WERI-Rb-1 (cell line): ENCODE results near the gene RFC4.
"Not testable (repeated sequence)": the region's sequence is repeated elsewhere in the genome, so short reads cannot be mapped to it uniquely, and the experiment has no call there.

ENCODE experiments used
- DNase-seq: peaks from one replicate; pipeline ENCODE4 v3.0.0-alpha.2; 2020
- H3K27ac ChIP-seq: fragments of 250-450 bp; sonication (Bioruptor Pico); 2 replicates; pipeline ENCODE4 v1.5.1; 2020; ENCODE audit warnings: mild to moderate bottlenecking, moderate library complexity
- H3K27me3 ChIP-seq: fragments of 250-450 bp; sonication (Bioruptor Pico); 2 replicates; pipeline ENCODE4 v1.5.1; 2021; ENCODE audit warnings: mild to moderate bottlenecking, low read depth, moderate library complexity; ENCODE audit not compliant: insufficient read depth, severe bottlenecking
- H3K36me3 ChIP-seq: fragments of 250-450 bp; sonication (Bioruptor Pico); 2 replicates; pipeline ENCODE4 v1.5.1; 2020; ENCODE audit warnings: mild to moderate bottlenecking, moderate library complexity
- H3K4me3 ChIP-seq: 2 replicates; pipeline ENCODE4 v1.5.1; 2011; ENCODE audit warnings: low read depth, mild to moderate bottlenecking, control low read depth, low read length
- H3K9me3 ChIP-seq: fragments of 250-450 bp; sonication (Bioruptor Pico); 2 replicates; pipeline ENCODE4 v1.5.1; 2021; ENCODE audit warnings: mild to moderate bottlenecking, moderate library complexity; ENCODE audit not compliant: severe bottlenecking
- TF ChIP-seq, protein P1 (sequence below): IDR thresholded peaks from 2 replicates; pipeline ENCODE4 v1.5.1; 2011; ENCODE audit warnings: low read depth, mild to moderate bottlenecking, control low read depth, inconsistent platforms, low read length

Gene RFC4

DNA sequence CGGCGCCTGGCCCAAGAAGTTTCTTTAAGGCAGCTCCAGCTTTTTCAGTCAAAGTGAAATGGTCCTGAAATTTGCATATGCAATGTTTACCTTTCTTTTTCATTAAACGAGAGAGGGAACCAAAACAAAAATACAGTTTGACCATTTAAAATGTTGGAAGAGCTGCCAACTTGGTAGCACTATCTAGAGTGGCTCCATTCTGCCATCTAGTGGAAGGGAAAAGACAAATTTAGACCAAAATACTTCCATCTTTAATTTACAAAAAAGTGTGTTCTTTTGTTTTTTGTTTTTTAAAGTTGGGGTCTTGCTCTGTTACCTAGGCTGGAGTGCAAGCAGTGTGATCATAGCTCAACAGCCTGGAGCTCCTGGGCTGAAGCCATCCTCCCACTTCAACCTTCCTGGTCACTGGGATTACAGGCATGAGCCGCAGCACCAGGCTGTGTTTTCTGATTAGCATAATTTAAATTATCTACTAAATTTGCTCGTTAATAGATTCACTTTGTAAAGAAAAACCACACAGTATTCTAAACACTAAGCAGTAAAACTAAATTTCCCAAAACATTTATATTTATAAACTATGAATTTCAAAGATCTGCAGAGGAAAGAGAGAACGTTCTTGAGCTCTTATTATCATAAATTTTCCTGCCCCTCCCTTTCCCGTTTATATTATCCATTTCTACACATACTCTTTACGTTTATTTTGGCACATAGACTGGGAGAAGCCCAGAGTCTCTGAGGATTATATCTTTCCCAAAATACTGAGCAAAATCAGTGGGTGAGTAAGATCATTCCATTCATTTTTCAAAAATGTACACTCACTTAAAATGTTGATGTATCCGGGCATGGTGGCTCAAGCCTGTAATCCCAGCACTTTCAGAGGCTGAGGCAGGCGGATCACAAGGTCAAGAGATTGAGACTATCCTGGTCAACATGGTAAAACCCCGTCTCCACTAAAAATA is 15.4 kb upstream of the RFC4 start:
- no peaks in the 10 kb centered on the region for H3K36me3 ChIP-seq
- peaks cover 16% of the 10 kb centered on the region for H3K27me3 ChIP-seq
- no peak overlapping the region for H3K27ac ChIP-seq
- no peak for DNase-seq
- no peak overlapping the region for H3K4me3 ChIP-seq
- TF ChIP-seq, protein P1, sequence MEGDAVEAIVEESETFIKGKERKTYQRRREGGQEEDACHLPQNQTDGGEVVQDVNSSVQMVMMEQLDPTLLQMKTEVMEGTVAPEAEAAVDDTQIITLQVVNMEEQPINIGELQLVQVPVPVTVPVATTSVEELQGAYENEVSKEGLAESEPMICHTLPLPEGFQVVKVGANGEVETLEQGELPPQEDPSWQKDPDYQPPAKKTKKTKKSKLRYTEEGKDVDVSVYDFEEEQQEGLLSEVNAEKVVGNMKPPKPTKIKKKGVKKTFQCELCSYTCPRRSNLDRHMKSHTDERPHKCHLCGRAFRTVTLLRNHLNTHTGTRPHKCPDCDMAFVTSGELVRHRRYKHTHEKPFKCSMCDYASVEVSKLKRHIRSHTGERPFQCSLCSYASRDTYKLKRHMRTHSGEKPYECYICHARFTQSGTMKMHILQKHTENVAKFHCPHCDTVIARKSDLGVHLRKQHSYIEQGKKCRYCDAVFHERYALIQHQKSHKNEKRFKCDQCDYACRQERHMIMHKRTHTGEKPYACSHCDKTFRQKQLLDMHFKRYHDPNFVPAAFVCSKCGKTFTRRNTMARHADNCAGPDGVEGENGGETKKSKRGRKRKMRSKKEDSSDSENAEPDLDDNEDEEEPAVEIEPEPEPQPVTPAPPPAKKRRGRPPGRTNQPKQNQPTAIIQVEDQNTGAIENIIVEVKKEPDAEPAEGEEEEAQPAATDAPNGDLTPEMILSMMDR, result peak; percentile 47
- no peaks in the 10 kb centered on the region for H3K9me3 ChIP-seq

GRCh38 chr3:186818956-186819355 is 12.7 kb upstream of the RFC4 start:
- no peak overlapping the region for H3K4me3 ChIP-seq
- TF ChIP-seq, protein P1, result no peak
- no peak for DNase-seq
- peaks cover under 1% of the 10 kb centered on the region for H3K27me3 ChIP-seq
- no peaks in the 10 kb centered on the region for H3K9me3 ChIP-seq
- H3K27ac ChIP-seq, result no peak overlapping the region
- no peaks in the 10 kb centered on the region for H3K36me3 ChIP-seq

GRCh38 chr3:186818516-186818915 is 12.2 kb upstream of the RFC4 start:
- H3K27me3 ChIP-seq, result no peaks in the 10 kb centered on the region
- H3K36me3 ChIP-seq, result no peaks in the 10 kb centered on the region
- H3K27ac ChIP-seq, result no peak overlapping the region
- TF ChIP-seq, protein P1, result no peak
- H3K4me3 ChIP-seq, result no peak overlapping the region
- no peak for DNase-seq
- no peaks in the 10 kb centered on the region for H3K9me3 ChIP-seq

GRCh38 chr3:186815435-186815834 is 9.2 kb upstream of the RFC4 start:
- TF ChIP-seq, protein P1, result no peak
- no peak overlapping the region for H3K4me3 ChIP-seq
- DNase-seq, result no peak

DNA sequence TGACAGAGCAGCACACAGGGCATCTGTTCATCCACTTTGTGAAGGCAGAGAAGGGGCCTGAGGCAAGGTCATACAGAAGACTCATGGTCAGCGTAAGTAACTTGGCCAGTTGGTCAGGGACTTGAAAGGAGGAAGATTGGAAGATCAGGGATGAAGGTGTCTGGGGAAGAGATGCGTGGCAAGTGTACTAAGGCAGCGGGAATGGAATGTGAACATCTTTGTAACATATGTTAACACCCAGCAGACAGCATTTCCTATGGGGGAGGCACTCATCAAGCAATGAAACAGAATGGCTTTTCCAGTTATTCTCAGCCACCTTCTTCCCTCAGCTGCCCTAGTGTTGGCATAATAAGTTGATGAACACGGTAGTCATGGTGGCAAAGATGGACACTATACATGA is 7.8 kb upstream of the RFC4 start:
- H3K36me3 ChIP-seq, result no peaks in the 10 kb centered on the region
- TF ChIP-seq, protein P1, result no peak
- no peak for DNase-seq

More at GRCh38 chr3:186815435-186815834, 9.2 kb upstream of the RFC4 start:
- no peaks in the 10 kb centered on the region for H3K36me3 ChIP-seq
- no peak overlapping the region for H3K27ac ChIP-seq
- no peaks in the 10 kb centered on the region for H3K27me3 ChIP-seq
- H3K9me3 ChIP-seq, result no peaks in the 10 kb centered on the region

DNA sequence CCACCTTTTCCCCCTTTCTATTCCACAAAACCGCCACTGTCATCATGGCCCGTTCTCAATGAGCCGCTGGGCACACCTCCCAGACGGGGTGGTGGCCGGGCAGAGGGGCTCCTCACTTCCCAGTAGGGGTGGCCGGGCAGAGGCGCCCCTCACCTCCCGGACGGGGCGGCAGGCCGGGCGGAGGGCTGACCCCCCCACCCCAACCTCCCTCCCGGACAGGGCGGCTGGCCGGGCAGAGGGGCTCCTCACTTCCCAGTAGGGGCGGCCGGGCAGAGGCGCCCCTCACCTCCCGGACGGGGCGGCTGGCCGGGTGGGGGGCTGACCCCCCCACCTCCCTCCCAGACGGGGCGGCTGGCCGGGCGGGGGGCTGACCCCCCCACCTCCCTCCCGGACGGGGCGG is 5.0 kb upstream of the RFC4 start:
- H3K27me3 ChIP-seq, H3K4me3 ChIP-seq, DNase-seq, H3K9me3 ChIP-seq, H3K36me3 ChIP-seq, H3K27ac ChIP-seq: not testable (repeated sequence)

More for the DNA sequence above, 7.8 kb upstream of the RFC4 start:
- Histone ChIP-seq H3K27ac (no peak overlapping the region), H3K27me3 (no peaks in the 10 kb centered on the region), H3K4me3 (no peak overlapping the region), H3K9me3 (no peaks in the 10 kb centered on the region)
